GM10248 (cell line): ENCODE measurements around the gene C13orf42.

Experiments used
- CTCF ChIA-PET: fragments of 300-600 bp; sonication (Branson Sonifier 250); formaldehyde crosslinking; extraction: SDS; loops from one replicate; lab custom pipeline; 2021; ENCODE audit warnings: antibody characterized with exemption; lab: Yijun Ruan, JAX
- POLR2A ChIA-PET: fragments of 350-650 bp; sonication (Branson Sonifier 250); formaldehyde crosslinking; extraction: SDS; loops from one replicate; lab custom pipeline; 2020; ENCODE audit warnings: antibody characterized with exemption; lab: Yijun Ruan, JAX
- DNase-seq: peaks from one replicate; pipeline ENCODE4 v3.0.0; 2012; ENCODE audit errors: extremely low spot score
- CTCF ChIP-seq: IDR thresholded peaks from 2 replicates; pipeline ENCODE4 v1.5.1; 2012; ENCODE audit warnings: mild to moderate bottlenecking, low read depth; ENCODE audit errors: extremely low read depth, missing control alignments, control extremely low read depth

Gene C13orf42

GRCh38 chr13:51147732-51148131, 36.7 kb upstream of the C13orf42 start:
- DNase-seq, result no peak
- TF ChIP-seq CTCF, result no peak
- ChIA-PET POLR2A (no interaction called here), CTCF (no interaction called here)

GRCh38 chr13:51146667-51147066, 35.6 kb upstream of the C13orf42 start:
- ChIA-PET POLR2A (no interaction called here), CTCF (interaction anchor here (1.6 kb wide), 1 partner anchor 21 kb away, joined by 4 read pairs; no protein-coding TSS in a partner anchor)
- no peak for TF ChIP-seq CTCF
- DNase-seq, result no peak

- no peak for DNase-seq
- TF ChIP-seq CTCF, result no peak
- POLR2A ChIA-PET, result no interaction called here
- CTCF ChIA-PET, result interaction anchor here (1.0 to 3.7 kb wide), 2 partner anchors 11 to 16 kb away, joined by 3 to 27 read pairs; no protein-coding TSS in a partner anchor
These were observed 26.2 kb upstream of the C13orf42 start for GRCh38 chr13:51137250-51137649.

- no peak for DNase-seq
- POLR2A ChIA-PET, result no interaction called here
- no peak for TF ChIP-seq CTCF
- CTCF ChIA-PET, result interaction anchor here (1.0 to 3.7 kb wide), 2 partner anchors 10 to 15 kb away, joined by 3 to 27 read pairs; no protein-coding TSS in a partner anchor
These were observed 25.4 kb upstream of the C13orf42 start for GRCh38 chr13:51136276-51136980.

GRCh38 chr13:51134763-51135365, 23.8 kb upstream of the C13orf42 start:
- POLR2A ChIA-PET, result no interaction called here

More at GRCh38 chr13:51134763-51135365, 23.8 kb upstream of the C13orf42 start:
- DNase-seq, result no peak
- CTCF ChIA-PET, result interaction anchor here (1.2 to 3.7 kb wide), 2 partner anchors 8 to 152 kb away, joined by 4 to 27 read pairs; no protein-coding TSS in a partner anchor
- TF ChIP-seq CTCF, result no peak
